Measurements from ENCODE around the gene KCNK2. TPM values are rescaled to one million over a fixed set of nuclear protein-coding genes. Genes with fewer than 3 reads are reported as not detected.

The KCNK2 gene
- total RNA-seq, 2 experiments from 2014 or later: not detected

DNA sequence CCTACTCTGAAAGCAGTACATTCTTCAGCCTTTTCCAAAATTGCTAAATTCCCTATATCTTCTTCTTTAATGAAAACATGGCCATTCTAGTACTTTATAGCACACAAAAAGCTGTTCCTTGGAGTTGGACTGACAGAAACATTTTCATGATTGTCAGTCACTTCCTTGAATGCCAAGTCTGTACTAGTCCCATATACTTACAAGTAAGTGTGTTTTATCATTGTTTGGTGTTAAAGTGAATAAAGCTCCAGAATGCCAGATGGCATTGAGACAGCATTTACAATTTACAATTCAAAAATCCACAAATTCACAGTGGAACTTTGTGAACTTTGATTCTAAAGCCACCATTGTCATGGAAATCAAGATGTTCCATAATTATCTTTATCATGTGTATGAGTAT is 36.5 kb downstream of the KCNK2 start:
- no peaks in the 10 kb centered on the region for H3K36me3 ChIP-seq (ENCODE audit: insufficient read depth, low read length)
- Mint-ChIP-seq H3K4me3 (no peak overlapping the region), H3K9me3 (no peaks in the 10 kb centered on the region), H3K4me1 (ENCODE audit: low read depth) (no peaks in the 10 kb centered on the region), H3K27ac (no peak overlapping the region), H3K27me3 (peaks cover 13% of the 10 kb centered on the region), H3K36me3 (ENCODE audit: low read depth) (no peaks in the 10 kb centered on the region)
- no peaks in the 10 kb centered on the region for H3K9me3 ChIP-seq (ENCODE audit: control insufficient read depth in 1 of 2, insufficient read depth in 1 of 2, low read length in 2 of 2)
- DNase-seq (no peak), ATAC-seq (ENCODE audit: poor library complexity) (no peak)
- H3K27ac ChIP-seq (ENCODE audit: low read depth in 1 of 2, low read length in 2 of 2): no peak overlapping the region
- no peaks in the 10 kb centered on the region for H3K27me3 ChIP-seq (ENCODE audit: control insufficient read depth in 1 of 2, insufficient read depth in 2 of 2, low read length in 2 of 2)
- ChIA-PET CTCF (no interaction called here), POLR2A (no interaction called here)
- H3K4me3 ChIP-seq (ENCODE audit: low read length): no peak overlapping the region
- H3K4me1 ChIP-seq (ENCODE audit: insufficient read depth, low read length): no peaks in the 10 kb centered on the region
- intact Hi-C loops (cut with DNase I, micrococcal nuclease): no loop called here
- TF ChIP-seq, protein P1, sequence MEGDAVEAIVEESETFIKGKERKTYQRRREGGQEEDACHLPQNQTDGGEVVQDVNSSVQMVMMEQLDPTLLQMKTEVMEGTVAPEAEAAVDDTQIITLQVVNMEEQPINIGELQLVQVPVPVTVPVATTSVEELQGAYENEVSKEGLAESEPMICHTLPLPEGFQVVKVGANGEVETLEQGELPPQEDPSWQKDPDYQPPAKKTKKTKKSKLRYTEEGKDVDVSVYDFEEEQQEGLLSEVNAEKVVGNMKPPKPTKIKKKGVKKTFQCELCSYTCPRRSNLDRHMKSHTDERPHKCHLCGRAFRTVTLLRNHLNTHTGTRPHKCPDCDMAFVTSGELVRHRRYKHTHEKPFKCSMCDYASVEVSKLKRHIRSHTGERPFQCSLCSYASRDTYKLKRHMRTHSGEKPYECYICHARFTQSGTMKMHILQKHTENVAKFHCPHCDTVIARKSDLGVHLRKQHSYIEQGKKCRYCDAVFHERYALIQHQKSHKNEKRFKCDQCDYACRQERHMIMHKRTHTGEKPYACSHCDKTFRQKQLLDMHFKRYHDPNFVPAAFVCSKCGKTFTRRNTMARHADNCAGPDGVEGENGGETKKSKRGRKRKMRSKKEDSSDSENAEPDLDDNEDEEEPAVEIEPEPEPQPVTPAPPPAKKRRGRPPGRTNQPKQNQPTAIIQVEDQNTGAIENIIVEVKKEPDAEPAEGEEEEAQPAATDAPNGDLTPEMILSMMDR (IDR thresholded peaks at IDR 0.05): no peak

- POLR2A ChIA-PET: no interaction called here
- no peaks in the 10 kb centered on the region for H3K4me1 ChIP-seq (ENCODE audit: insufficient read depth, low read length)
- Mint-ChIP-seq H3K4me3 (no peak overlapping the region), H3K4me1 (ENCODE audit: low read depth) (no peaks in the 10 kb centered on the region), H3K27ac (no peak overlapping the region), H3K9me3 (no peaks in the 10 kb centered on the region), H3K36me3 (ENCODE audit: low read depth) (no peaks in the 10 kb centered on the region), H3K27me3 (peaks cover 13% of the 10 kb centered on the region)
- H3K27me3 ChIP-seq (ENCODE audit: control insufficient read depth in 1 of 2, insufficient read depth in 2 of 2, low read length in 2 of 2): no peaks in the 10 kb centered on the region
- no peak overlapping the region for H3K27ac ChIP-seq (ENCODE audit: low read depth in 1 of 2, low read length in 2 of 2)
- TF ChIP-seq, protein P1 (IDR thresholded peaks at IDR 0.05): no peak
- intact Hi-C loops (cut with DNase I, micrococcal nuclease): loop anchor here in 1 of 2 experiments (5.0 kb wide), 1 partner anchor 42 kb away; no protein-coding TSS in a partner anchor
- ATAC-seq (ENCODE audit: poor library complexity): no peak
- no peak for DNase-seq
- H3K36me3 ChIP-seq (ENCODE audit: insufficient read depth, low read length): no peaks in the 10 kb centered on the region
- CTCF ChIA-PET: no interaction called here
- H3K9me3 ChIP-seq (ENCODE audit: control insufficient read depth in 1 of 2, insufficient read depth in 1 of 2, low read length in 2 of 2): no peaks in the 10 kb centered on the region
- no peak overlapping the region for H3K4me3 ChIP-seq (ENCODE audit: low read length)
Measured at GRCh38 chr1:215119719-215120365, 37.3 kb downstream of the KCNK2 start.

DNA sequence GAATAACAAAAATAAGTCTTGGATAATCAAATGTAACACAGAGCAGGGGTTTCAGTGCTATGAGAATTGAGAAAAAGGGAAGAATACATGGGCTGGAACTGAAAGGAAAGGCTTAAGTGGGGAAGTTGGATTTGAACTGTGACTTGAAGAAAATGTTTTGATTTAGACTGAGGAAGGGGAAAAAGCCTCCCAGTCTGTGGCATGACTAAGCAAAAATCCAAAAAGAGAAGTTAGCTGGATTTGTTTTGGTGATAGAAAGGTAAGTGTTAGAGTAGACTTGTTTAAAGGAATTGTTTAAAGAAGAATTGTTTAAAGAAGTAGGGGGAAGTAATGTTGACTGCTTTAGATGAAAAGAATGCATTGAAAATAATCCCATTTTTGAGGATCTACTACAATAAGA is 46.0 kb downstream of the KCNK2 start:
- POLR2A ChIA-PET: no interaction called here
- H3K4me1 ChIP-seq (ENCODE audit: insufficient read depth, low read length): no peaks in the 10 kb centered on the region
- no peaks in the 10 kb centered on the region for H3K27me3 ChIP-seq (ENCODE audit: control insufficient read depth in 1 of 2, insufficient read depth in 2 of 2, low read length in 2 of 2)
- Mint-ChIP-seq H3K27ac (no peak overlapping the region), H3K27me3 (peaks cover 6% of the 10 kb centered on the region), H3K4me1 (ENCODE audit: low read depth) (no peaks in the 10 kb centered on the region), H3K9me3 (no peaks in the 10 kb centered on the region), H3K4me3 (no peak overlapping the region), H3K36me3 (ENCODE audit: low read depth) (no peaks in the 10 kb centered on the region)
- TF ChIP-seq, protein P1 (IDR thresholded peaks at IDR 0.05): no peak
- CTCF ChIA-PET: no interaction called here
- no peak overlapping the region for H3K27ac ChIP-seq (ENCODE audit: low read depth in 1 of 2, low read length in 2 of 2)
- ATAC-seq (ENCODE audit: poor library complexity): no peak
- intact Hi-C loops (cut with DNase I, micrococcal nuclease): no loop called here
- no peaks in the 10 kb centered on the region for H3K36me3 ChIP-seq (ENCODE audit: insufficient read depth, low read length)
- DNase-seq: no peak
- no peak overlapping the region for H3K4me3 ChIP-seq (ENCODE audit: low read length)
- no peaks in the 10 kb centered on the region for H3K9me3 ChIP-seq (ENCODE audit: control insufficient read depth in 1 of 2, insufficient read depth in 1 of 2, low read length in 2 of 2)
